Astrocyte (in vitro differentiated cells and primary cell): Measurements from ENCODE around the gene DAD1. TPM values are rescaled to one million over a fixed set of nuclear protein-coding genes. Genes with fewer than 3 reads are reported as not detected.

ENCODE experiments used
- DNase-seq: peaks from one replicate; pipeline ENCODE4 v3.0.0-alpha.2; 2010; ENCODE audit warnings: low read depth
- FAIRE-seq: peaks from 2 replicates; lab custom pipeline; 2011; peaks lifted over from hg19 to GRCh38; lab: Jason Lieb, UNC
- H2AFZ ChIP-seq: 2 replicates; pipeline ENCODE4 v1.6.0; 2012; ENCODE audit warnings: low read depth, low read length, inconsistent platforms
- H3K27ac ChIP-seq: 2 replicates; pipeline ENCODE4 v1.5.1; 2011; ENCODE audit warnings: low read depth, low read length, inconsistent platforms
- H3K27me3 ChIP-seq: 2 replicates; pipeline ENCODE4 v1.6.0; 2011; ENCODE audit warnings: low read length, inconsistent platforms; ENCODE audit not compliant: insufficient read depth
- H3K36me3 ChIP-seq: 2 replicates; pipeline ENCODE4 v1.5.1; 2011; ENCODE audit warnings: low read length, inconsistent platforms; ENCODE audit not compliant: insufficient read depth
- H3K4me1 ChIP-seq: 2 replicates; pipeline ENCODE4 v1.5.1; 2011; ENCODE audit warnings: low read length, inconsistent platforms; ENCODE audit not compliant: insufficient read depth
- H3K4me2 ChIP-seq: 2 replicates; pipeline ENCODE4 v1.6.0; 2012; ENCODE audit warnings: low read length, inconsistent platforms
- H3K4me3 ChIP-seq: 2 replicates; pipeline ENCODE4 v1.5.1; 2011; ENCODE audit warnings: low read depth, mild to moderate bottlenecking, low read length, inconsistent platforms; ENCODE audit not compliant: insufficient read depth
- H3K79me2 ChIP-seq: 2 replicates; pipeline ENCODE4 v1.6.0; 2012; ENCODE audit warnings: mild to moderate bottlenecking, low read length, inconsistent platforms; ENCODE audit not compliant: insufficient read depth
- H3K9ac ChIP-seq: 2 replicates; pipeline ENCODE4 v1.6.0; 2012; ENCODE audit warnings: mild to moderate bottlenecking, low read length, inconsistent platforms
- H3K9me3 ChIP-seq: 2 replicates; pipeline ENCODE4 v1.5.1; 2012; ENCODE audit warnings: low read depth, mild to moderate bottlenecking, low read length, inconsistent platforms; ENCODE audit not compliant: insufficient read depth
- H4K20me1 ChIP-seq: 2 replicates; pipeline ENCODE4 v1.6.0; 2012; ENCODE audit warnings: low read length, inconsistent platforms; ENCODE audit not compliant: insufficient read depth
- H3K27ac Mint-ChIP-seq: one replicate; pipeline ENCODE4 v1.8.0; 2021; ENCODE audit warnings: mild to moderate bottlenecking, mixed read lengths; ENCODE audit not compliant: unreplicated experiment
- H3K27me3 Mint-ChIP-seq: one replicate; pipeline ENCODE4 v1.8.0; 2021; ENCODE audit warnings: low read depth, mixed read lengths; ENCODE audit not compliant: unreplicated experiment
- H3K36me3 Mint-ChIP-seq: one replicate; pipeline ENCODE4 v1.8.0; 2021; ENCODE audit warnings: low read depth, mixed read lengths; ENCODE audit not compliant: unreplicated experiment
- H3K4me1 Mint-ChIP-seq: one replicate; pipeline ENCODE4 v1.8.0; 2021; ENCODE audit warnings: low read depth, mixed read lengths; ENCODE audit not compliant: unreplicated experiment
- H3K4me3 Mint-ChIP-seq: one replicate; pipeline ENCODE4 v1.8.0; 2021; ENCODE audit warnings: mild to moderate bottlenecking, moderate library complexity, mixed read lengths; ENCODE audit not compliant: unreplicated experiment
- H3K9me3 Mint-ChIP-seq: one replicate; pipeline ENCODE4 v1.8.0; 2021; ENCODE audit warnings: mild to moderate bottlenecking, mixed read lengths; ENCODE audit not compliant: unreplicated experiment
- EZH2 ChIP-seq: IDR thresholded peaks from 2 replicates; pipeline ENCODE4 v1.6.1; 2012; ENCODE audit warnings: mild to moderate bottlenecking, low read length, inconsistent platforms; ENCODE audit not compliant: insufficient read depth
- total RNA-seq: library from RNA; stranded (reverse); gene quantifications from 2 replicates; pipeline ENCODE4 v1.2.1, GENCODE V29; 2021
- TF ChIP-seq, protein P1 (sequence below): IDR thresholded peaks from 2 replicates; pipeline ENCODE4 v1.5.1; 2011; ENCODE audit warnings: low read depth, mild to moderate bottlenecking, inconsistent platforms, low read length, moderate library complexity; ENCODE audit not compliant: insufficient read depth

Gene DAD1
- total RNA-seq, 1 donor from 2014 or later = 302 TPM

DNA sequence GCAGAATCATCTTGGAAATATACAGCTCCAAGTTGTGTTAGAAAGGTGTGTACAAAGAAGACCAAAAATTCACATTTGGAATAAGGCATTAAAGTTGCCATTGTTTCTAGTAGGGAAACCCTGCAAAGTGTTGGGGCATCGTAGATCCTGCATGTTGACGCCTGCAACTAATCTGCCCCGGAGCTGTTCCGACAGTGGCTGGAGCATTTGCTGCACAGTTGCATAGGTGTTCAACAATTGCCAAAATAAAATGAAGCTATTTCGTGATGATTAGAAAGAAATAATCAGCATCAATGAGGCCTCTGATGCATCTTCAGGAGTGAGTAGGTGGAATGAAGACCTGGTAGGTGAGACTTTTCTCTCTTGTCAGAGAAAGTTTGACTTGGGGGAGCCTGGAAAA, 47.3 kb downstream of the DAD1 start:
- H4K20me1 ChIP-seq = no peaks in the 10 kb centered on the region
- H3K4me2 ChIP-seq = no peak overlapping the region
- no peaks in the 10 kb centered on the region for H3K36me3 ChIP-seq
- Mint-ChIP-seq H3K4me3 (no peak overlapping the region), H3K27ac (no peak overlapping the region), H3K9me3 (no peaks in the 10 kb centered on the region), H3K36me3 (peaks cover 2% of the 10 kb centered on the region), H3K4me1 (peaks cover 27% of the 10 kb centered on the region), H3K27me3 (peaks cover 4% of the 10 kb centered on the region)
- H3K27me3 ChIP-seq = no peaks in the 10 kb centered on the region
- H3K9ac ChIP-seq = no peak overlapping the region
- DNase-seq (no peak), FAIRE-seq (no peak)
- no peak overlapping the region for H3K4me3 ChIP-seq
- H3K27ac ChIP-seq = no peak overlapping the region
- peaks cover 21% of the 10 kb centered on the region for H3K4me1 ChIP-seq
- peaks cover 3% of the 10 kb centered on the region for H3K79me2 ChIP-seq
- TF ChIP-seq EZH2 = no peak
- TF ChIP-seq, protein P1, sequence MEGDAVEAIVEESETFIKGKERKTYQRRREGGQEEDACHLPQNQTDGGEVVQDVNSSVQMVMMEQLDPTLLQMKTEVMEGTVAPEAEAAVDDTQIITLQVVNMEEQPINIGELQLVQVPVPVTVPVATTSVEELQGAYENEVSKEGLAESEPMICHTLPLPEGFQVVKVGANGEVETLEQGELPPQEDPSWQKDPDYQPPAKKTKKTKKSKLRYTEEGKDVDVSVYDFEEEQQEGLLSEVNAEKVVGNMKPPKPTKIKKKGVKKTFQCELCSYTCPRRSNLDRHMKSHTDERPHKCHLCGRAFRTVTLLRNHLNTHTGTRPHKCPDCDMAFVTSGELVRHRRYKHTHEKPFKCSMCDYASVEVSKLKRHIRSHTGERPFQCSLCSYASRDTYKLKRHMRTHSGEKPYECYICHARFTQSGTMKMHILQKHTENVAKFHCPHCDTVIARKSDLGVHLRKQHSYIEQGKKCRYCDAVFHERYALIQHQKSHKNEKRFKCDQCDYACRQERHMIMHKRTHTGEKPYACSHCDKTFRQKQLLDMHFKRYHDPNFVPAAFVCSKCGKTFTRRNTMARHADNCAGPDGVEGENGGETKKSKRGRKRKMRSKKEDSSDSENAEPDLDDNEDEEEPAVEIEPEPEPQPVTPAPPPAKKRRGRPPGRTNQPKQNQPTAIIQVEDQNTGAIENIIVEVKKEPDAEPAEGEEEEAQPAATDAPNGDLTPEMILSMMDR = no peak
- H3K9me3 ChIP-seq = no peaks in the 10 kb centered on the region
- no peak overlapping the region for H2AFZ ChIP-seq

DNA sequence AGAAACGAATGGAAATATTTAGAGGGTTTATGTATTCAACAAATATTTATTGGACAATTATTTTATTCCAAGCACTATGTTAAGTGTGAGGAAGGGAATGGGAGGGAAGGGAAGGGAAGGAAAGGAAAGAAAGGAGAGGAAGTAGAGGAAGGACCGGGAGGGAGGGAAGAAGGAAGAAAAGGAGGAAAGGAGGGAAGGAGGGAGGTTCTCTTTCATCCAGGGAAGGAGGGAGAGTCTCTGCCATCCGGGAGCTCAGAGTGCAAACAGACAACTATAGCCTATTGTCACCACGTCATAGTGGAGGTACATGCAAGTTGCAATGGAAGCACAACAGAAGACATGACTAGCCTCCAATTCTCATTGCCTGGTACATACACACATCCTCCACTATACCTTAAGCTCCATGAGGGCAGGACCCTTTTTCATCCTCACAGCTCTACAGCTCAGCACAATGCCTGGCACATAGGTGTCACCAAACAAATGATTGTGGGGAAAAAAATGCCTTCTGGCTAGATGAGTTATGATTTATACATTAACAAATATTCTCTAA, 48.1 kb downstream of the DAD1 start:
- peaks cover 25% of the 10 kb centered on the region for H3K4me1 Mint-ChIP-seq
- H3K27ac ChIP-seq = no peak overlapping the region
- H4K20me1 ChIP-seq = no peaks in the 10 kb centered on the region
- peaks cover 2% of the 10 kb centered on the region for H3K36me3 Mint-ChIP-seq
- no peak for TF ChIP-seq EZH2
- TF ChIP-seq, protein P1 = no peak
- H3K4me1 ChIP-seq = peaks cover 20% of the 10 kb centered on the region
- H3K9me3 Mint-ChIP-seq = no peaks in the 10 kb centered on the region
- H3K4me3 Mint-ChIP-seq = no peak overlapping the region
- no peaks in the 10 kb centered on the region for H3K27me3 ChIP-seq
- no peak overlapping the region for H3K9ac ChIP-seq
- H3K36me3 ChIP-seq = no peaks in the 10 kb centered on the region
- DNase-seq (no peak), FAIRE-seq (no peak)
- no peaks in the 10 kb centered on the region for H3K9me3 ChIP-seq
- H3K4me2 ChIP-seq = no peak overlapping the region
- H3K27me3 Mint-ChIP-seq = peaks cover 4% of the 10 kb centered on the region
- H2AFZ ChIP-seq = no peak overlapping the region
- H3K79me2 ChIP-seq = peaks cover 3% of the 10 kb centered on the region
- no peak overlapping the region for H3K27ac Mint-ChIP-seq
- H3K4me3 ChIP-seq = no peak overlapping the region

DNA sequence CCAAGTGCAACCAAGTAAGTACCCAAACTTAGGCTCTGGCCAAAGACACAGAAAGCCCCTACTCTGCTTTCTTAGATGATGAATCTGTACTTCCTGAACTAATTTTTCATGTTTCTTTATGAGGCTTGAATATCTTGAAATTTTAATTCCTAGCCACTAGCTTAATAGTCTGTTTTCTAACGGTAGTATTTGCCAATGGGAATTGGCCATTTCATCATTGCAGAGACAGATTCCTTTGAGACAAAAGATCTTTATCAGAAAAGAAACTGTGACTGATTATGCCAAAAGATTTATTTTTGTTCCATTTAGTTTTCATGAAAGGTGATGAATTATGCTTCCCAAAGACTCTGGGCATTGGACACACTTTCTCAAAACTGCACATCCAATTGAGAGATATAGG, 48.7 kb downstream of the DAD1 start:
- DNase-seq (no peak), FAIRE-seq (no peak)
- Histone ChIP-seq H3K27ac (no peak overlapping the region), H3K27me3 (no peaks in the 10 kb centered on the region), H3K4me1 (peaks cover 15% of the 10 kb centered on the region), H4K20me1 (no peaks in the 10 kb centered on the region), H3K4me3 (no peak overlapping the region), H2AFZ (no peak overlapping the region), H3K36me3 (no peaks in the 10 kb centered on the region), H3K4me2 (no peak overlapping the region), H3K9me3 (no peaks in the 10 kb centered on the region), H3K79me2 (peaks cover 3% of the 10 kb centered on the region), H3K9ac (no peak overlapping the region)
- TF ChIP-seq, protein P1 = no peak
- no peak for TF ChIP-seq EZH2
- Mint-ChIP-seq H3K9me3 (no peaks in the 10 kb centered on the region), H3K27ac (no peak overlapping the region), H3K4me3 (no peak overlapping the region), H3K27me3 (peaks cover 4% of the 10 kb centered on the region), H3K4me1 (peaks cover 24% of the 10 kb centered on the region), H3K36me3 (peaks cover 2% of the 10 kb centered on the region)
